Measurements from ENCODE around the gene IARS2.

- TF ChIP-seq CTCF (IDR thresholded peaks at IDR 0.05; ENCODE audit: low read depth, low read length) (no peak), EZH2phosphoT487 (IDR thresholded peaks at IDR 0.05; ENCODE audit: low read depth) (no peak)
Observed at GRCh38 chr1:220153147-220153546, 59.2 kb downstream of the IARS2 start.
